Panc1 (cell line): ENCODE data around the gene NUP210. TPM values are rescaled to one million over a fixed set of nuclear protein-coding genes. Genes with fewer than 3 reads are reported as not detected.

Source experiments
- ATAC-seq: fragments of 200-7000 bp; cut with Tn5 transposase; 2 replicates; pipeline ENCODE4 v1.9.1; 2020; ENCODE audit warnings: mild to moderate bottlenecking, moderate library complexity
- BruUV-seq: library from RNA; stranded (reverse); fragments of 400-500 nt; replicated peaks from 2 replicates; lab custom pipeline; 2021; lab: Mats Ljungman, UMichigan
- CTCF ChIA-PET: fragments of 300-600 bp; sonication (Branson Sonifier 250); formaldehyde crosslinking; loops from one replicate; lab custom pipeline; 2022; ENCODE audit warnings: antibody characterized with exemption; lab: Charles Lee
- POLR2A ChIA-PET: fragments of 300-600 bp; sonication (Branson Sonifier 250); formaldehyde crosslinking; loops from one replicate; lab custom pipeline; 2022; ENCODE audit warnings: antibody characterized with exemption; lab: Charles Lee
- DNase-seq: peaks from one replicate; pipeline ENCODE4 v3.0.0-alpha.2; 2010; ENCODE audit warnings: low read depth, low spot score
- H3K27ac ChIP-seq: 2 replicates; pipeline ENCODE4 v1.5.1; 2011; ENCODE audit warnings: mild to moderate bottlenecking, low read length, inconsistent platforms
- H3K27me3 ChIP-seq: fragments of 200-500 bp; sonication (Bioruptor generic); 2 replicates; pipeline ENCODE4 v1.6.0; 2014; ENCODE audit warnings: low read length, inconsistent platforms; ENCODE audit not compliant: control insufficient read depth, insufficient read depth
- H3K36me3 ChIP-seq: fragments of 200-500 bp; sonication (Bioruptor generic); 2 replicates; pipeline ENCODE4 v1.5.1; 2014; ENCODE audit warnings: inconsistent platforms, mild to moderate bottlenecking, low read length, moderate library complexity; ENCODE audit not compliant: control insufficient read depth, insufficient read depth
- H3K4me1 ChIP-seq: 2 replicates; pipeline ENCODE4 v1.5.1; 2011; ENCODE audit warnings: inconsistent platforms, mild to moderate bottlenecking, low read length, moderate library complexity; ENCODE audit not compliant: control insufficient read depth, insufficient read depth
- H3K4me3 ChIP-seq, 2 experiments: 2 replicates each; pipeline ENCODE4 v1.5.1; 2011 to 2012; ENCODE audit warnings: low read depth in 2 of 2, low read length in 2 of 2, mild to moderate bottlenecking in 2 of 2, inconsistent platforms in 1 of 2, moderate library complexity in 1 of 2
- H3K9me3 ChIP-seq: fragments of 200-500 bp; sonication (Bioruptor generic); 2 replicates; pipeline ENCODE4 v1.5.1; 2014; ENCODE audit warnings: low read depth, mild to moderate bottlenecking, inconsistent platforms, low read length, moderate library complexity; ENCODE audit not compliant: control insufficient read depth, insufficient read depth
- CTCF ChIP-seq: fragments of 450-650 bp; IDR thresholded peaks from 2 replicates; pipeline ENCODE4 v1.5.1; 2017; ENCODE audit warnings: mild to moderate bottlenecking
- POLR2AphosphoS5 ChIP-seq: IDR thresholded peaks from 2 replicates; pipeline ENCODE4 v1.6.1; 2012; ENCODE audit warnings: mild to moderate bottlenecking, low read depth, low read length, moderate library complexity
- REST ChIP-seq, 2 experiments: IDR thresholded peaks; 2 replicates each; pipeline ENCODE4 v1.6.1; 2011 to 2012; ENCODE audit warnings: low read depth in 2 of 2, control low read depth in 1 of 2, low read length in 1 of 2, mild to moderate bottlenecking in 1 of 2, moderate library complexity in 1 of 2; ENCODE audit not compliant: insufficient read depth in 1 of 2
- SIN3A ChIP-seq: IDR thresholded peaks from 2 replicates; pipeline ENCODE4 v1.6.1; 2012; ENCODE audit warnings: low read depth, mild to moderate bottlenecking, low read length, moderate library complexity, borderline replicate concordance; ENCODE audit not compliant: insufficient read depth
- TCF7L2 ChIP-seq: IDR thresholded peaks from 2 replicates; pipeline ENCODE4 v1.6.1; 2011; ENCODE audit warnings: mild to moderate bottlenecking, low read depth, low read length, inconsistent platforms
- in situ Hi-C: cut with HindIII; loops from 2 replicates; pipeline ENCODE4 v1.10.0; 2016; ENCODE audit warnings: low sequenced_read_pairs, low pct_unique_long_range_greater_than_20kb
- intact Hi-C: fragments of 100-400 bp; cut with micrococcal nuclease; formaldehyde crosslinking; loops from one replicate; pipeline ENCODE4 v1.10.0; 2022; ENCODE audit not compliant: unreplicated experiment
- total RNA-seq: library from RNA; stranded (reverse); gene quantifications from one replicate; pipeline ENCODE4 v1.2.1, GENCODE V29; 2021; ENCODE audit not compliant: unreplicated experiment

Gene NUP210
- total RNA-seq, 1 experiment from 2014 or later: 36.8 TPM

- POLR2A ChIA-PET: no interaction called here
- TF ChIP-seq POLR2AphosphoS5: no peak
- no peak for TF ChIP-seq TCF7L2
- no peak for TF ChIP-seq CTCF
- TF ChIP-seq REST (IDR thresholded peaks at IDR 0.05; ENCODE audit: insufficient read depth in 1 of 2, low read depth in 2 of 2, low read length in 1 of 2): no peak
- H3K36me3 ChIP-seq: no peaks in the 10 kb centered on the region
- no peak for ATAC-seq
- DNase-seq: no peak
- H3K4me1 ChIP-seq: no peaks in the 10 kb centered on the region
- H3K27me3 ChIP-seq: no peaks in the 10 kb centered on the region
- H3K9me3 ChIP-seq: no peaks in the 10 kb centered on the region
- no peak overlapping the region for H3K4me3 ChIP-seq
- H3K27ac ChIP-seq: no peak overlapping the region
- no TSS peak for BruUV-seq
- CTCF ChIA-PET: no interaction called here
- in situ Hi-C loops: no loop called here
- intact Hi-C loops: no loop called here
These were observed 19.9 kb downstream of the NUP210 start for GRCh38 chr3:13400114-13400673.

- in situ Hi-C loops (no loop called here), intact Hi-C loops (no loop called here)
- POLR2A ChIA-PET: no interaction called here
- CTCF ChIA-PET: no interaction called here
- Histone ChIP-seq H3K36me3 (no peaks in the 10 kb centered on the region), H3K4me3 (no peak overlapping the region), H3K4me1 (no peaks in the 10 kb centered on the region), H3K27me3 (no peaks in the 10 kb centered on the region), H3K27ac (no peak overlapping the region), H3K9me3 (no peaks in the 10 kb centered on the region)
- no peak for ATAC-seq
- DNase-seq: no peak
- no peak for TF ChIP-seq REST (IDR thresholded peaks at IDR 0.05; ENCODE audit: insufficient read depth in 1 of 2, low read depth in 2 of 2, low read length in 1 of 2)
- no peak for TF ChIP-seq POLR2AphosphoS5
- TF ChIP-seq TCF7L2: no peak
- TF ChIP-seq CTCF: no peak
- TF ChIP-seq SIN3A: no peak
- no TSS peak for BruUV-seq
These were observed 20.5 kb downstream of the NUP210 start for GRCh38 chr3:13399603-13400002.
